ENCODE results near the gene GRWD1. TPM values are rescaled to one million over a fixed set of nuclear protein-coding genes. Genes with fewer than 3 reads are reported as not detected.

The GRWD1 gene
- total RNA-seq, 2 experiments from 2014 or later, result 31.3 to 36.0 TPM

DNA sequence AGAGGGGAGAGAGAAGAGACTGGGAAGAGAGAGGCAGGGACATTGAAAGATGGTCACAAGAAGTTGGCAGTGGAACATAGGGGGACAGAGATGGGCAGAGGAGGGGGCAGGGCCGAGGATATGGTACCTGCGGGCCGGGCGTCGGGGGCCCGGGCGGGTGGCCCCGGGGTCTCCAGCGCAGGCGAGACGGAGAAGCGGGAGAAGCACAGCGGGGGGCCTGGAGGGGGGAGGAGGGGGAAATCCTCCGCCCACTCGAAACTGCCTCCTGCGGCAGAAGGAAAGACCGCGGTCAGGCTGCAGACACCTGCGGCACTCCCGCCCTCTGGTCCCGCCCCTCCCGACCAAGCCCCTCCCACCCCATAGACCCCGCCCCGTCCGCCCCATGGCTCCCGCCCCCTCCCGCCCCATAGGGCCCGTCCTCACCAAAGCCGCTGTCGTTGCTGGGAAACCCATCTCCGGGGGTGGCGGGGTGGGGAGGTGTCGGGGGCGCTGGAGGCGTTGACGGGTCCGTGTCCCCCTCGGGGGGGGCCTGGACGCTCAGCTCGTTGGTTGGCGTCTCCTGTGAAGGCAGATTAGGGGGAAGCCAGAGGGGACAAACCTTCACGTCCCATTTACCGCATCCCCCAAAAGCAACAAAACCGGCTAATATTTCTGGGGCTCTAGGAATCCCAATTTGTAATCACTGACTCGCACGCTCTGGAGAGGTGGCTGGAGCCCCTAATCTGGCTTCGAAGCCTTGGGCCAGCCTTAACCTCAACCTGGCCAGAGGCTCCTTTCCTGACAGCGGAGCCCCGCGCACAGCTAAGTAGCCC, 45.4 kb downstream of the GRWD1 start:
- Mint-ChIP-seq H3K4me1 (peaks cover 27% of the 10 kb centered on the region), H3K9me3 (no peaks in the 10 kb centered on the region), H3K4me3 (peak overlapping the region; percentile 58), H3K27me3 (peaks cover 31% of the 10 kb centered on the region), H3K27ac (no peak overlapping the region), H3K36me3 (no peaks in the 10 kb centered on the region)
- peak; percentile 64 for DNase-seq
- POLR2A ChIA-PET, result interaction anchor here (0.5 to 0.7 kb wide), 2 partner anchors 157 to 659 kb away, joined by 3 to 4 read pairs; no protein-coding TSS in a partner anchor
- ATAC-seq (ENCODE audit: low read depth), result no peak

DNA sequence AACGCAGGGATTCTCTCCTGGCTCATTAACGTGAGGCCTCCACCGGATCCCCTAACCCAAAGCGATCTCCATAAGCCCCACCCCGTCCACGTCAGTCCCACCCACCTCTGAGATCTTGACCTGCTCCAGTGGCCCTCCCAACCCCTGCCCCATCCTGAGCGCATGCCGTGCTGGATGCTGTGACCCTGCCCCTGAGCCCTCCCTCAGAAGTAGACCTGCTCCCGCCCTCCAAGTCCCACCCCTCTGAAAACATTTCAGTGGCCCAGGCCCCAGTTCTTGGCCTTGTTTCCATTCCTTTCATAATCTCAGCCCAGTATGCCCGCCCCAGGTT, 46.0 kb downstream of the GRWD1 start:
- peak overlapping the region; percentile 58 for H3K4me3 Mint-ChIP-seq

GRCh38 chr19:48492925-48493717, 47.3 kb downstream of the GRWD1 start:
- peaks cover 27% of the 10 kb centered on the region for H3K4me1 Mint-ChIP-seq
- POLR2A ChIA-PET, result interaction anchor here (0.5 to 1.0 kb wide), 5 partner anchors 12 to 146 kb away, joined by 3 to 9 read pairs (median 5); partner anchors contain the start of genes RPL18 and SPHK2
- DNase-seq (peak; percentile 87), ATAC-seq (ENCODE audit: low read depth) (peak; percentile 75)
- no peaks in the 10 kb centered on the region for H3K9me3 Mint-ChIP-seq
- H3K4me3 Mint-ChIP-seq, result peak overlapping the region; percentile 75
- peaks cover 31% of the 10 kb centered on the region for H3K27me3 Mint-ChIP-seq
- H3K27ac Mint-ChIP-seq, result peak overlapping the region; percentile 76
- no peaks in the 10 kb centered on the region for H3K36me3 Mint-ChIP-seq

More for the DNA sequence above, 46.0 kb downstream of the GRWD1 start:
- H3K4me1 Mint-ChIP-seq, result peaks cover 27% of the 10 kb centered on the region
- H3K27ac Mint-ChIP-seq, result no peak overlapping the region
- no peaks in the 10 kb centered on the region for H3K9me3 Mint-ChIP-seq
- DNase-seq (no peak), ATAC-seq (ENCODE audit: low read depth) (no peak)
- peaks cover 31% of the 10 kb centered on the region for H3K27me3 Mint-ChIP-seq
- no peaks in the 10 kb centered on the region for H3K36me3 Mint-ChIP-seq
- POLR2A ChIA-PET, result interaction anchor here (0.5 kb wide), 1 partner anchor 157 kb away, joined by 3 read pairs; no protein-coding TSS in a partner anchor

GRCh38 chr19:48493718-48494401, 48.1 kb downstream of the GRWD1 start:
- Mint-ChIP-seq H3K27ac (no peak overlapping the region), H3K4me1 (peaks cover 27% of the 10 kb centered on the region), H3K9me3 (no peaks in the 10 kb centered on the region), H3K27me3 (peaks cover 31% of the 10 kb centered on the region), H3K4me3 (peak overlapping the region; percentile 80), H3K36me3 (no peaks in the 10 kb centered on the region)
- DNase-seq, result no peak
- POLR2A ChIA-PET, result interaction anchor here (0.5 to 1.0 kb wide), 4 partner anchors 13 to 145 kb away, joined by 3 to 9 read pairs (median 5); partner anchors contain the start of genes RPL18 and SPHK2
- ATAC-seq (ENCODE audit: low read depth), result peak; percentile 21

DNA sequence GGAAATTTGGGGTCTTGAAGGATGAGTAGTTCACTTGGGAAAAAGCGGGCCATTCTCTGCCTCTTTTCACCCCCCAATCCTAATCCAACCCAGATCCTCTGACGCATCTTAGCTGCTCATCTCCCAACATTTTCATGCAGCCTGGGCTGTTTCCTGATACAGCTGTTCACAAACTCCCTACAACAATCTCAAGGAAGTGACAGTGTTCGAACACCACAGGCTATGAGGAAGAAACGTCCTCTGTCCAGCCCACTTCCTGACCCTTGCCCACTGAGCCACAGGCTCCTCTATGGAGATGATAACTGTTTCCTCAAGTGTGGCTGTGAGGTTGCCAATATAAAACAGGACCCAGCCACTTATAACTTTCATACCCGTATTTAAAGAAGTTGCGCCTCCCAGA, 49.6 kb downstream of the GRWD1 start:
- no peak overlapping the region for H3K4me3 Mint-ChIP-seq
- ATAC-seq (ENCODE audit: low read depth) (no peak), DNase-seq (no peak)
- H3K4me1 Mint-ChIP-seq, result peaks cover 26% of the 10 kb centered on the region
- H3K27ac Mint-ChIP-seq, result no peak overlapping the region
- H3K9me3 Mint-ChIP-seq, result no peaks in the 10 kb centered on the region
- H3K27me3 Mint-ChIP-seq, result peaks cover 29% of the 10 kb centered on the region
- no peaks in the 10 kb centered on the region for H3K36me3 Mint-ChIP-seq
- POLR2A ChIA-PET, result interaction anchor here (0.7 kb wide), 1 partner anchor 15 kb away, joined by 4 read pairs; no protein-coding TSS in a partner anchor

- H3K9me3 Mint-ChIP-seq, result no peaks in the 10 kb centered on the region
- POLR2A ChIA-PET, result no interaction called here
- no peak for ATAC-seq (ENCODE audit: low read depth)
- H3K4me1 Mint-ChIP-seq, result peaks cover 27% of the 10 kb centered on the region
- no peak overlapping the region for H3K4me3 Mint-ChIP-seq
- H3K27me3 Mint-ChIP-seq, result peaks cover 20% of the 10 kb centered on the region
- DNase-seq, result no peak
- no peaks in the 10 kb centered on the region for H3K36me3 Mint-ChIP-seq
- H3K27ac Mint-ChIP-seq, result no peak overlapping the region
Measured at GRCh38 chr19:48496959-48497727, 51.4 kb downstream of the GRWD1 start.

DNA sequence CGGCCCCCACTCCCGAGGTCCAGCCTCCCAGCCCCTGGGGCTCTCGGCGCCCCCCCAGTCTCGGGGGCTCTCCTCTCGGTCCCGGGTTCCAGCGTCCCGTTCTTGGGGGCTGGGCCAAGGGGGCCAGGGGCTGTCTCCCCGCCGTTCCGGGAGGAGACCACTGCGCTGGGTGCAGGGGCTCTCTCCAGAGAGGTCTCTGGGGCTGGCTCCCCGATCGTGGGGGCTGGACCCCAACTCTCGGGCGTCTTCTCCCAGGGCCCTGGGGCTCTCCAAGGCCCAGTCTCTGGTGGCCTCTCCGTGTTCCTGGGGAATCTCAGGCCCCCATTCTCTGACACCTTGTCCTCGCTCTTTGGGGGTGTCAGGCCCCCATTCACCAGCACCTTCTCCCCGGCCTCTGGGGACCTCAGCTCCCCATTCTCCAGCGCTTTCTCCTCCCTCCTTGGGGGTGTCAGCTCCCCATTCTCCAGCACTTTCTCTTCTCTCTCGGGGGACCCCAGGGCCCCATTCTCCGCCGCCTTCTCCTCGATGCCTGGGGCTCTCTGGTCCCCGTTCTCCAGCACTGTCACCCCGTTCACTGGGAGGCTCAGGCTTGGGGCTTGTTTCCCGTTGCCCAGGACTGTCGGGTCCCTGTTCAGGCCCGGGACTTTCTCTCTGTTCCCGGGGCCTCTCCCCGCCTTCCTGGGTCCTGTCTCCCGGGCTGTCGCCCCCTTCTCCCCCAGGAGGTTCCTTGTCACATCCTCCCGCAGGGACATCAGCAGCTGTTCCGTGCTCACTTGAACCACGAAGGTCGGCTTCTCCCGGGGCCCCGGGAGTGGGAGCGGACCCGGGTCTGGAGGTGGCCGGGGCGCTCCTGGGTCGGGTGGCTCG, 52.2 kb downstream of the GRWD1 start:
- Mint-ChIP-seq H3K36me3 (no peaks in the 10 kb centered on the region), H3K4me3 (no peak overlapping the region), H3K4me1 (peaks cover 22% of the 10 kb centered on the region), H3K27me3 (peaks cover 15% of the 10 kb centered on the region), H3K27ac (no peak overlapping the region), H3K9me3 (no peaks in the 10 kb centered on the region)
- ATAC-seq (ENCODE audit: low read depth) (no peak), DNase-seq (no peak)
- POLR2A ChIA-PET, result no interaction called here

DNA sequence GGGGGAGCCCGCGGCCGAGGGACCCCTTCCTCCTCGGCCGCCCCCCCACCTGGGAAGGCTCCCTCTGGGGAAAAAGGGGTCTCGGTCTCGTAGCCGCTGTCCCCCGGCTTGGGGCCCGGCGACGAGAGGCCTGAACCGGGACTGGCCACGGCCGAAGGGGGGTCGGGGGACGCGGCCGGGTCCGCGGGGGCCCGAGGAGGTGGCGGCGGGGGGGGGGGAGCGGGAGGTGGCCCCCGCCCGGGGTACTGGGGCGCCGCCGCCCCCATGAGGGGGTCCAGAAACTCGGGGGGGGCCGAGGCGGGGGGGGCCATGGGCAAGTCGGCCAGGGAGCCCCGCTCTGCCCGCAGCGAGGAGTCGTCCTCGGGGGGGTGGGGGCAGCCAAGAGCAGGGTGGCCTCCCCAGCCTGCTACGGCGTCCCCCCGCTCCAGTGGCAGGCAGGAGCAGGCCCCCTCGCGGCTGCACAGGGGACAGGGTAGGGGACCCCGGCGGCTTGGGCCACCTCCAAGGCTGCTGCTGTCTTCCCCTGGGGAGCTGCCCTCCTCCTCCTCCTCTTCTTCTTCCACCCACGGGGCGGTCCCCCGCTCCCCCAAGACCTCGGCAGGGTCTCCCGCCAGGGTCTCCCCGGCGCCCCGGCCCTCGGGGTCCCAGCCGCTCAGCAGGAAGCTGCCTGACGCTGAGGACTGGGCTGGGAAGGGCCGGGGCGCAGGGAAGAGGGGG, 53.0 kb downstream of the GRWD1 start:
- H3K27ac Mint-ChIP-seq, result no peak overlapping the region
- POLR2A ChIA-PET, result no interaction called here
- no peaks in the 10 kb centered on the region for H3K36me3 Mint-ChIP-seq
- H3K4me3 Mint-ChIP-seq, result no peak overlapping the region
- peaks cover 25% of the 10 kb centered on the region for H3K4me1 Mint-ChIP-seq
- H3K9me3 Mint-ChIP-seq, result no peaks in the 10 kb centered on the region
- peaks cover 15% of the 10 kb centered on the region for H3K27me3 Mint-ChIP-seq
- no peak for DNase-seq
- ATAC-seq (ENCODE audit: low read depth), result no peak

DNA sequence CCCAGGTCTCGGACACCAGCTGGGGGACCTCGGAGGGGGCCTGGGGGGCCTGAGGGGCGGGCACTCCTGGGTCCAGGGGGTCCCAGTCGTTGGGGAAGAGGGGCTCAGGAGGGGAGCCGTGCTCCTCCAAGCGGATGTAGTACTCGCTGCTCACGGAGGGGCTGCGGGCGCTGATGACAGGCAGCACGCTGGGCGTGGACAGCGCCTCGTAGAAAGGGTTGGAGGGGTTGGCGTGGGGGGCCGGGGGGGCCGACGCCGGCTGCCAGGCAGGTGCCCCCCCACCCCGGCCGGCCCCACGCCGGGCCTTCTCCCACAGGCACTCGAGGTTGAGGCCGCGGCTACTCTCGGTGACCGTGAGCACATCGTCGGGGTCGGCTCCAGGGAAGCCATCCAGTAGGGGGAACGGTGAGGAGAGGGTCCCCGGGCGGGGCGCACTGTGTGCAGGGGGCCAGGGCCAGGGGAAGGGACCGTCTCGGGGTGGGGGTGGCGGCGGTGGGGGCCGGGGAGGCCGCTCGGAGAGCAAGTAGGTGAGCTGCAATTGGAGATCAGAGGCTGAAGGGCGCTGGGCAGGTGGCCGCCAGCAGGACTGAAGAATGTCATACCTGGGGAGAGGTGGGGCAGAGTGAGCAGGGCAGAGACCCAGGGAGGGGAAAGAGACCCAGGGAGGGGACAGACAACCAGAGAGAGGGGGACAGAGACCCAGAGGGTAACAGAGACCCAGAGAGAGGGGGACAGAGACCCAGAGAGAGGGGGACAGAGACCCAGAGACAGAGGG, 53.7 kb downstream of the GRWD1 start:
- DNase-seq (no peak), ATAC-seq (ENCODE audit: low read depth) (no peak)
- POLR2A ChIA-PET, result interaction anchor here (1.3 kb wide), 1 partner anchor 9 kb away, joined by 4 read pairs; no protein-coding TSS in a partner anchor
- Mint-ChIP-seq H3K36me3 (no peaks in the 10 kb centered on the region), H3K27ac (peak overlapping the region; percentile 38), H3K27me3 (peaks cover 12% of the 10 kb centered on the region), H3K4me1 (peaks cover 24% of the 10 kb centered on the region), H3K9me3 (no peaks in the 10 kb centered on the region), H3K4me3 (no peak overlapping the region)

- no peaks in the 10 kb centered on the region for H3K36me3 Mint-ChIP-seq
Measured at GRCh38 chr19:48500830-48501493, 55.2 kb downstream of the GRWD1 start.

More at GRCh38 chr19:48500830-48501493, 55.2 kb downstream of the GRWD1 start:
- Mint-ChIP-seq H3K27ac (peak overlapping the region; percentile 81), H3K4me3 (peak overlapping the region; percentile 81), H3K27me3 (no peaks in the 10 kb centered on the region), H3K4me1 (peaks cover 17% of the 10 kb centered on the region), H3K9me3 (no peaks in the 10 kb centered on the region)
- no peak for ATAC-seq (ENCODE audit: low read depth)
- no peak for DNase-seq
- POLR2A ChIA-PET, result interaction anchor here (1.3 kb wide), 1 partner anchor 11 kb away, joined by 4 read pairs; no protein-coding TSS in a partner anchor

Data from activated naive CD8-positive, alpha-beta T cell treated with anti-CD3 and anti-CD28 coated beads, Interleukin-2, amount 10 ng/mL, durations not matched to agents 7 days and 5 days (primary cell).